B cell (primary cell): ENCODE results near the gene ENDOU. TPM values are rescaled to one million over a fixed set of nuclear protein-coding genes. Genes with fewer than 3 reads are reported as not detected.

Source experiments
- ATAC-seq: fragments of 200-7000 bp; cut with Tn5 transposase; one replicate; pipeline ENCODE4 v1.10.0; 2021; ENCODE audit warnings: low read depth, mild to moderate bottlenecking, moderate number of reproducible peaks, moderate library complexity
- CTCF ChIA-PET: fragments of 350-600 bp; sonication (Branson Sonifier 250); formaldehyde crosslinking; loops from one replicate; lab custom pipeline; 2021; ENCODE audit warnings: antibody characterized with exemption, inconsistent platforms; lab: Charles Lee
- POLR2A ChIA-PET: fragments of 350-600 bp; sonication (Branson Sonifier 250); formaldehyde crosslinking; loops from one replicate; lab custom pipeline; 2021; ENCODE audit warnings: antibody characterized with exemption; lab: Charles Lee
- DNase-seq: peaks from one replicate; pipeline ENCODE4 v3.0.0; 2013
- H2AFZ ChIP-seq: 2 replicates; pipeline ENCODE4 v1.6.1; 2012; ENCODE audit warnings: mild to moderate bottlenecking, low read depth, low read length; ENCODE audit not compliant: insufficient read depth, poor library complexity, severe bottlenecking
- H3K27ac ChIP-seq, 2 donors: 1 replicate in 1 of 2; 2 replicates in 1 of 2; pipeline ENCODE4 v1.5.1; 2012 to 2013; ENCODE audit warnings: low read length in 2 of 2, mild to moderate bottlenecking in 2 of 2, moderate library complexity in 1 of 2
- H3K27me3 ChIP-seq, 4 experiments: fragments of 200-600 bp in 1 of 4; sonication (generic) in 1 of 4; replicated peaks in 1 of 4; 1 replicate in 2 of 4; 2 replicates in 2 of 4; pipeline versions ENCODE4 v1.6.1 to v1.7.0; 2013 to 2016; ENCODE audit warnings: low read length in 3 of 4, mild to moderate bottlenecking in 2 of 4, mixed read lengths in 1 of 4, moderate library complexity in 1 of 4; ENCODE audit not compliant: insufficient read depth in 4 of 4, control insufficient read depth in 3 of 4; ENCODE audit errors: control extremely low read depth in 1 of 4
- H3K36me3 ChIP-seq, 2 experiments: replicated peaks in 1 of 2; 1 replicate in 1 of 2; 2 replicates in 1 of 2; pipeline versions ENCODE4 v1.6.1 to v1.7.1; 2013; ENCODE audit warnings: low read length in 1 of 2; ENCODE audit not compliant: insufficient read depth in 2 of 2, control insufficient read depth in 1 of 2; ENCODE audit errors: control extremely low read depth in 1 of 2, extremely low read depth in 1 of 2
- H3K4me1 ChIP-seq, 2 donors: fragments of 200-600 bp in 1 of 2; sonication (generic) in 1 of 2; 1 replicate in 1 of 2; 2 replicates in 1 of 2; pipeline versions ENCODE4 v1.5.1 to v1.6.1; 2013 to 2017; ENCODE audit warnings: low read length in 2 of 2; ENCODE audit not compliant: control insufficient read depth in 2 of 2, insufficient read depth in 2 of 2
- H3K4me2 ChIP-seq: replicated peaks from 2 replicates; pipeline ENCODE3; 2012; ENCODE audit warnings: mild to moderate bottlenecking, low read depth, low read length; ENCODE audit not compliant: poor library complexity, severe bottlenecking
- H3K4me3 ChIP-seq, 5 experiments: fragments of 200-600 bp in 1 of 5; sonication (generic) in 1 of 5; 1 replicate in 3 of 5; 2 replicates in 2 of 5; pipeline versions ENCODE4 v1.5.1 to v1.7.0; 2011 to 2016; ENCODE audit warnings: low read length in 4 of 5, mild to moderate bottlenecking in 4 of 5, low read depth in 2 of 5, control low read depth in 1 of 5, moderate library complexity in 1 of 5; ENCODE audit not compliant: insufficient read depth in 1 of 5; ENCODE audit errors: control extremely low read depth in 1 of 5, extremely low read depth in 1 of 5
- H3K79me2 ChIP-seq: fragments of 200-600 bp; sonication (generic); one replicate; pipeline ENCODE4 v1.6.0; 2016; ENCODE audit warnings: low read length; ENCODE audit not compliant: control insufficient read depth, insufficient read depth
- H3K9ac ChIP-seq: fragments of 200-600 bp; sonication (generic); 2 replicates; pipeline ENCODE4 v1.6.1; 2017; ENCODE audit warnings: mild to moderate bottlenecking, low read length, moderate library complexity
- H3K9me3 ChIP-seq, 3 donors: one replicate each; pipeline versions ENCODE4 v1.6.1 to v1.7.1; 2013; ENCODE audit warnings: low read length in 2 of 3; ENCODE audit not compliant: control insufficient read depth in 2 of 3, insufficient read depth in 1 of 3; ENCODE audit errors: control extremely low read depth in 1 of 3
- H4K20me1 ChIP-seq: 2 replicates; pipeline ENCODE4 v1.6.0; 2012; ENCODE audit warnings: mild to moderate bottlenecking, low read length; ENCODE audit not compliant: insufficient read depth, control insufficient read depth, poor library complexity, severe bottlenecking
- H3K27ac Mint-ChIP-seq: one replicate; pipeline ENCODE4 v1.8.0; 2021; ENCODE audit warnings: mixed read lengths
- H3K27me3 Mint-ChIP-seq: one replicate; pipeline ENCODE4 v1.8.0; 2021; ENCODE audit warnings: mixed read lengths
- H3K4me1 Mint-ChIP-seq: one replicate; pipeline ENCODE4 v1.8.0; 2021; ENCODE audit warnings: mixed read lengths
- H3K4me3 Mint-ChIP-seq: one replicate; pipeline ENCODE4 v1.8.0; 2021; ENCODE audit warnings: mixed read lengths
- H3K9me3 Mint-ChIP-seq: one replicate; pipeline ENCODE4 v1.8.0; 2022; ENCODE audit warnings: mixed read lengths; ENCODE audit not compliant: insufficient read depth
- CTCF ChIP-seq: fragments of 200-600 bp; IDR thresholded peaks from one replicate; pipeline ENCODE4 v1.8.0; 2022; ENCODE audit warnings: antibody characterized with exemption, mild to moderate bottlenecking
- EZH2 ChIP-seq: IDR thresholded peaks from 2 replicates; pipeline ENCODE4 v1.6.1; 2012; ENCODE audit warnings: borderline replicate concordance, low read depth, mild to moderate bottlenecking, moderate library complexity, low read length; ENCODE audit not compliant: insufficient read depth, poor library complexity, severe bottlenecking
- WGBS: methylation state at CpG from one replicate; pipeline ENCODE4 v1.1.5; 2013; ENCODE audit warnings: missing lambda C conversion rate; ENCODE audit not compliant: insufficient coverage; 5-methylcytosine and 5-hydroxymethylcytosine counted together
- intact Hi-C: fragments of 100-400 bp; cut with micrococcal nuclease; formaldehyde crosslinking; loops from one replicate; pipeline ENCODE4 v1.10.0; 2022
- polyA plus RNA-seq: library from polyadenylated mRNA; depleted of rRNA; stranded (reverse); fragments of >200 nt; gene quantifications from 2 replicates; pipeline ENCODE4 v1.2.3, GENCODE V29; 2012
- total RNA-seq, 2 donors: library from RNA; stranded (reverse); fragments of 120-200 nt in 1 of 2; gene quantifications; 1 replicate in 1 of 2; 2 replicates in 1 of 2; pipeline versions ENCODE4 v1.2.3 to v1.2.4, GENCODE V29; 2013 to 2022

ENDOU gene
- total and polyA plus RNA-seq, 2 donors (not counting 1 experiment from before 2014, with no cell fraction given) = 0.03 TPM; not detected in 1

- peak overlapping the region; percentile 89 for H3K27ac Mint-ChIP-seq
- peaks cover 13% of the 10 kb centered on the region for H4K20me1 ChIP-seq
- no peaks in the 10 kb centered on the region for H3K36me3 ChIP-seq
- peak overlapping the region; percentile 40 for H2AFZ ChIP-seq
- POLR2A ChIA-PET = interaction anchor here (0.9 to 1.2 kb wide), 2 partner anchors 62 to 131 kb away, joined by 3 to 7 read pairs; no protein-coding TSS in a partner anchor
- CTCF ChIA-PET = interaction anchor here (0.9 to 23.9 kb wide), 11 partner anchors 8 to 676 kb away, joined by 3 to 584 read pairs (median 3); partner anchors contain the start of genes RAPGEF3 and SLC48A1
- peak overlapping the region; percentile 71 for H3K4me3 Mint-ChIP-seq
- peaks cover 82% of the 10 kb centered on the region for H3K79me2 ChIP-seq
- H3K27ac ChIP-seq = peak overlapping the region; percentile 31 to 88
- peak overlapping the region; percentile 88 for H3K4me2 ChIP-seq
- H3K4me1 Mint-ChIP-seq = peaks cover 69% of the 10 kb centered on the region
- DNase-seq (no peak), ATAC-seq (no peak)
- no peaks in the 10 kb centered on the region for H3K27me3 Mint-ChIP-seq
- no peaks in the 10 kb centered on the region for H3K27me3 ChIP-seq
- no peaks in the 10 kb centered on the region for H3K9me3 ChIP-seq
- no peak overlapping the region for H3K4me3 ChIP-seq
- WGBS = 38% methylated on average over 4 of the region's 5 CpGs
- TF ChIP-seq CTCF = no peak
- TF ChIP-seq EZH2 = no peak
- peak overlapping the region; percentile 14 for H3K9ac ChIP-seq
- no peaks in the 10 kb centered on the region for H3K9me3 Mint-ChIP-seq
- intact Hi-C loops = loop anchor here (2.0 to 10.0 kb wide), 7 partner anchors 199 to 1336 kb away; partner anchors contain the start of genes ASB8, CCDC184, SENP1 and SLC38A2
- H3K4me1 ChIP-seq = peaks cover 60 to 63% of the 10 kb centered on the region in 2 donors
Observed at GRCh38 chr12:47707905-47708543, 17.3 kb downstream of the ENDOU start.

GRCh38 chr12:47707355-47707754 is 17.9 kb downstream of the ENDOU start:
- H3K4me2 ChIP-seq = peak overlapping the region; percentile 88
- ChIA-PET POLR2A (interaction anchor here (0.7 to 1.2 kb wide), 4 partner anchors 63 to 504 kb away, joined by 3 to 7 read pairs (median 4); partner anchors contain the start of gene SLC48A1), CTCF (interaction anchor here (0.6 to 23.9 kb wide), 13 partner anchors 8 to 675 kb away, joined by 3 to 584 read pairs (median 3); partner anchors contain the start of genes CCDC184, RAPGEF3 and SLC48A1)
- Mint-ChIP-seq H3K4me1 (peaks cover 73% of the 10 kb centered on the region), H3K4me3 (peak overlapping the region; percentile 32), H3K9me3 (no peaks in the 10 kb centered on the region), H3K27me3 (no peaks in the 10 kb centered on the region), H3K27ac (peak overlapping the region; percentile 76)
- intact Hi-C loops = loop anchor here (2.0 to 10.0 kb wide), 7 partner anchors 200 to 1335 kb away; partner anchors contain the start of genes ASB8, CCDC184, SENP1 and SLC38A2
- no peaks in the 10 kb centered on the region for H3K27me3 ChIP-seq
- peak overlapping the region in 1 of 5 experiments; percentile 96 for H3K4me3 ChIP-seq
- H3K79me2 ChIP-seq = peaks cover 81% of the 10 kb centered on the region
- H3K9me3 ChIP-seq = no peaks in the 10 kb centered on the region
- peaks cover 13% of the 10 kb centered on the region for H4K20me1 ChIP-seq
- H2AFZ ChIP-seq = no peak overlapping the region
- H3K27ac ChIP-seq = peak overlapping the region; percentile 88
- H3K9ac ChIP-seq = peak overlapping the region; percentile 14
- H3K36me3 ChIP-seq = no peaks in the 10 kb centered on the region
- DNase-seq (no peak), ATAC-seq (no peak)
- peaks cover 60 to 63% of the 10 kb centered on the region in 2 donors for H3K4me1 ChIP-seq
- TF ChIP-seq EZH2 = no peak
- TF ChIP-seq CTCF = no peak
